Endothelial cell of umbilical vein (primary cell): ENCODE results near the gene PTCHD1. TPM values are rescaled to one million over a fixed set of nuclear protein-coding genes. Genes with fewer than 3 reads are reported as not detected.

ENCODE experiments used
- BruUV-seq: library from RNA; stranded (reverse); fragments of 400-500 nt; replicated peaks from 2 replicates; lab custom pipeline; 2021; lab: Mats Ljungman, UMichigan
- CTCF ChIA-PET: fragments of 300-600, 350-600 bp; sonication (Branson Sonifier 250); formaldehyde crosslinking; loops from one replicate; lab custom pipeline; 2021; ENCODE audit warnings: antibody characterized with exemption, inconsistent platforms; lab: Charles Lee
- POLR2A ChIA-PET: fragments of 300-600, 350-600 bp; sonication (Branson Sonifier 250); formaldehyde crosslinking; loops from one replicate; lab custom pipeline; 2021; ENCODE audit warnings: antibody characterized with exemption, inconsistent platforms; lab: Charles Lee
- DNase-seq: peaks from one replicate; pipeline ENCODE4 v3.0.0-alpha.2; 2011; ENCODE audit warnings: low read depth, low spot score
- FAIRE-seq: peaks from 2 replicates; lab custom pipeline; 2011; peaks lifted over from hg19 to GRCh38; lab: Jason Lieb, UNC
- H2AFZ ChIP-seq: 2 replicates; pipeline ENCODE4 v1.6.0; 2012; ENCODE audit warnings: low read depth, low read length, control low read depth, inconsistent platforms
- H3K27ac ChIP-seq: 2 replicates; pipeline ENCODE4 v1.5.1; 2011; ENCODE audit warnings: low read depth, mild to moderate bottlenecking, control low read depth, low read length, moderate library complexity; ENCODE audit not compliant: insufficient read depth
- H3K27me3 ChIP-seq, 2 experiments: 2 replicates each; pipeline versions ENCODE4 v1.6.0 to v1.6.1; 2011; ENCODE audit warnings: low read length in 2 of 2, mixed read lengths in 1 of 2; ENCODE audit not compliant: control insufficient read depth in 2 of 2, insufficient read depth in 2 of 2
- H3K36me3 ChIP-seq, 2 experiments: 2 replicates in 1 of 2; 3 replicates in 1 of 2; pipeline ENCODE4 v1.5.1; 2011; ENCODE audit warnings: low read length in 2 of 2, mild to moderate bottlenecking in 1 of 2, moderate library complexity in 1 of 2; ENCODE audit not compliant: control insufficient read depth in 2 of 2, insufficient read depth in 2 of 2; ENCODE audit errors: extremely low read depth in 1 of 2
- H3K4me1 ChIP-seq: 3 replicates; pipeline ENCODE4 v1.5.1; 2011; ENCODE audit warnings: mild to moderate bottlenecking, low read length; ENCODE audit not compliant: control insufficient read depth, insufficient read depth; ENCODE audit errors: extremely low read depth
- H3K4me2 ChIP-seq: 2 replicates; pipeline ENCODE4 v1.6.1; 2011; ENCODE audit warnings: low read length, control low read depth, mixed read lengths; ENCODE audit not compliant: insufficient read depth
- H3K4me3 ChIP-seq, 3 experiments: fragments of 200-600 bp in 1 of 3; sonication (generic), shearing (Covaris generic) in 1 of 3; replicated peaks in 1 of 3; 2 replicates each; pipeline ENCODE4 v1.5.1; 2011 to 2016; ENCODE audit warnings: control low read depth in 3 of 3, low read length in 3 of 3, mild to moderate bottlenecking in 2 of 3, inconsistent platforms in 1 of 3, low read depth in 1 of 3, moderate library complexity in 1 of 3; ENCODE audit not compliant: insufficient read depth in 1 of 3
- H3K79me2 ChIP-seq: 2 replicates; pipeline ENCODE4 v1.6.0; 2012; ENCODE audit warnings: low read length, inconsistent platforms; ENCODE audit not compliant: control insufficient read depth, insufficient read depth
- H3K9ac ChIP-seq: replicated peaks from 2 replicates; pipeline ENCODE3; 2011; ENCODE audit warnings: low read length, control low read depth; ENCODE audit not compliant: insufficient read depth; ENCODE audit errors: extremely low read depth
- H3K9me1 ChIP-seq: replicated peaks from 3 replicates; pipeline ENCODE4 v1.6.0; 2011; ENCODE audit warnings: mild to moderate bottlenecking, low read length; ENCODE audit not compliant: control insufficient read depth, insufficient read depth; ENCODE audit errors: extremely low read depth
- H3K9me3 ChIP-seq: replicated peaks from 2 replicates; pipeline ENCODE4 v1.5.1; 2012; ENCODE audit warnings: low read length, inconsistent platforms; ENCODE audit not compliant: control insufficient read depth, insufficient read depth
- H4K20me1 ChIP-seq: replicated peaks from 2 replicates; pipeline ENCODE3; 2011; ENCODE audit warnings: mild to moderate bottlenecking, low read length; ENCODE audit not compliant: control insufficient read depth, insufficient read depth; ENCODE audit errors: extremely low read depth
- EZH2 ChIP-seq: IDR thresholded peaks from 2 replicates; pipeline ENCODE4 v1.6.1; 2012; ENCODE audit warnings: borderline replicate concordance, low read depth, mild to moderate bottlenecking, moderate library complexity, low read length, inconsistent platforms; ENCODE audit not compliant: severe bottlenecking
- FOS ChIP-seq: IDR thresholded peaks from 2 replicates; pipeline ENCODE4 v1.6.1; 2011; ENCODE audit warnings: mild to moderate bottlenecking, low read length, moderate library complexity, borderline replicate concordance; ENCODE audit not compliant: insufficient read depth
- GATA2 ChIP-seq: IDR thresholded peaks from 2 replicates; pipeline ENCODE4 v1.7.0; 2011; ENCODE audit warnings: low read depth, mild to moderate bottlenecking, moderate library complexity, mixed read lengths, low read length; ENCODE audit not compliant: insufficient read length, insufficient read depth
- JUN ChIP-seq: IDR thresholded peaks from 2 replicates; pipeline ENCODE4 v1.6.1; 2011; ENCODE audit warnings: borderline replicate concordance, low read depth; ENCODE audit not compliant: insufficient read length, insufficient read depth
- MYC ChIP-seq: IDR thresholded peaks from one replicate; pipeline ENCODE4 v1.6.1; 2011; ENCODE audit warnings: mild to moderate bottlenecking, low read depth, low read length
- POLR2A ChIP-seq: IDR thresholded peaks from 2 replicates; pipeline ENCODE4 v1.6.1; 2012; ENCODE audit warnings: low read depth, mild to moderate bottlenecking, control low read depth, low read length
- POLR2AphosphoS5 ChIP-seq: IDR thresholded peaks from 2 replicates; pipeline ENCODE4 v1.6.1; 2012; ENCODE audit warnings: low read depth, mild to moderate bottlenecking, control low read depth, low read length, moderate library complexity; ENCODE audit not compliant: insufficient read depth
- dilution Hi-C: fragments of 300-500 bp; cut with MboI; formaldehyde crosslinking; loops from one replicate; pipeline ENCODE4 v1.15.0; 2019; ENCODE audit warnings: low sequenced_read_pairs; ENCODE audit not compliant: extremely low pct_ligation_motif_present
- intact Hi-C: fragments of 100-400 bp; cut with micrococcal nuclease; formaldehyde crosslinking; loops from one replicate; pipeline ENCODE4 v1.10.0; 2022
- polyA plus RNA-seq, 4 experiments: library from polyadenylated mRNA; depleted of rRNA in 3 of 4; stranded (reverse) in 3 of 4; unstranded in 1 of 4; fragments of >200 nt; gene quantifications; 2 replicates each; pipeline versions ENCODE4 v1.2.1 to v1.2.3, GENCODE V29; 2011 to 2012; ENCODE audit warnings: missing spikeins in 1 of 4
- total RNA-seq: library from RNA; stranded (reverse); gene quantifications from 2 replicates; pipeline ENCODE4 v1.2.3, GENCODE V29; 2021
- TF ChIP-seq, protein P1 (sequence below), 2 donors: IDR thresholded peaks; 1 replicate in 1 of 2; 2 replicates in 1 of 2; pipeline ENCODE4 v1.5.1; 2011; ENCODE audit warnings: low read length in 2 of 2, mild to moderate bottlenecking in 2 of 2, moderate library complexity in 2 of 2, control low read depth in 1 of 2, inconsistent platforms in 1 of 2, low read depth in 1 of 2; ENCODE audit not compliant: insufficient read depth in 1 of 2; ENCODE audit errors: extremely low read depth in 1 of 2
- TF ChIP-seq, protein P2 (sequence below): IDR thresholded peaks from 2 replicates; pipeline ENCODE4 v1.6.1; 2011; ENCODE audit not compliant: insufficient read depth, insufficient read length

PTCHD1 gene
- total and polyA plus RNA-seq, 2 donors (not counting 3 experiments of a cell fraction or from before 2014, with no cell fraction given), result not detected

DNA sequence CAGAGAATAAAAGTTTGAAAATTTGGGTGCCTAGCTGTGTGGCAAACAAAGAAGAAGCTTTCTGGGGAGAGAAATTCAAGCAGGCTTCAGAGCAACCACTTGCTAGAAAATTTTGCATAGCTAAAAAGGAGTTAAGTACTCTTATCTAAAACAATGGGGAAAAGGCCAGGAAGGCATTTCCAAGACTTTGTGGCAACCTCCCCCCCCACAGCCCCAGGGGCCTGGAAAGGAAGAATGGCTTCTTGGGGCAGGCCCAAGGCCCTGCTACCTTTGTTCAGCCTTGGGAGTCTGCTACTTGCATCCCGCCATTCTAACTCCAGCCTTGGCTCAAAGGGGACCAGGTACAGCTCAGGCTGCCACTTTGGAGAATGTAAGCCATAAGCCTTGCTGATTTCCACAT, 102.2 kb downstream of the PTCHD1 start:
- no peak overlapping the region for H3K4me3 ChIP-seq
- intact Hi-C loops, result no loop called here
- DNase-seq (no peak), FAIRE-seq (no peak)
- ChIA-PET CTCF (no interaction called here), POLR2A (no interaction called here)
- no peaks in the 10 kb centered on the region for H3K9me3 ChIP-seq
- H3K79me2 ChIP-seq, result no peaks in the 10 kb centered on the region
- H2AFZ ChIP-seq, result no peak overlapping the region
- no peak for TF ChIP-seq POLR2AphosphoS5
- no peak for TF ChIP-seq MYC
- no peak for TF ChIP-seq JUN
- no peak for TF ChIP-seq FOS
- TF ChIP-seq, protein P1, sequence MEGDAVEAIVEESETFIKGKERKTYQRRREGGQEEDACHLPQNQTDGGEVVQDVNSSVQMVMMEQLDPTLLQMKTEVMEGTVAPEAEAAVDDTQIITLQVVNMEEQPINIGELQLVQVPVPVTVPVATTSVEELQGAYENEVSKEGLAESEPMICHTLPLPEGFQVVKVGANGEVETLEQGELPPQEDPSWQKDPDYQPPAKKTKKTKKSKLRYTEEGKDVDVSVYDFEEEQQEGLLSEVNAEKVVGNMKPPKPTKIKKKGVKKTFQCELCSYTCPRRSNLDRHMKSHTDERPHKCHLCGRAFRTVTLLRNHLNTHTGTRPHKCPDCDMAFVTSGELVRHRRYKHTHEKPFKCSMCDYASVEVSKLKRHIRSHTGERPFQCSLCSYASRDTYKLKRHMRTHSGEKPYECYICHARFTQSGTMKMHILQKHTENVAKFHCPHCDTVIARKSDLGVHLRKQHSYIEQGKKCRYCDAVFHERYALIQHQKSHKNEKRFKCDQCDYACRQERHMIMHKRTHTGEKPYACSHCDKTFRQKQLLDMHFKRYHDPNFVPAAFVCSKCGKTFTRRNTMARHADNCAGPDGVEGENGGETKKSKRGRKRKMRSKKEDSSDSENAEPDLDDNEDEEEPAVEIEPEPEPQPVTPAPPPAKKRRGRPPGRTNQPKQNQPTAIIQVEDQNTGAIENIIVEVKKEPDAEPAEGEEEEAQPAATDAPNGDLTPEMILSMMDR (IDR thresholded peaks at IDR 0.05; ENCODE audit: extremely low read depth in 1 of 2, insufficient read depth in 1 of 2, low read depth in 1 of 2, low read length in 2 of 2), result no peak
- TF ChIP-seq EZH2, result no peak
- TF ChIP-seq, protein P2, sequence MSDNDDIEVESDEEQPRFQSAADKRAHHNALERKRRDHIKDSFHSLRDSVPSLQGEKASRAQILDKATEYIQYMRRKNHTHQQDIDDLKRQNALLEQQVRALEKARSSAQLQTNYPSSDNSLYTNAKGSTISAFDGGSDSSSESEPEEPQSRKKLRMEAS, result no peak
- no peak for TF ChIP-seq GATA2
- TF ChIP-seq POLR2A, result no peak
- dilution Hi-C loops, result no loop called here
- H3K9ac ChIP-seq, result no peak overlapping the region
- H3K27ac ChIP-seq, result no peak overlapping the region
- no peak overlapping the region for H3K4me2 ChIP-seq
- H3K27me3 ChIP-seq, result no peaks in the 10 kb centered on the region
- no peaks in the 10 kb centered on the region for H3K36me3 ChIP-seq
- H3K4me1 ChIP-seq, result no peaks in the 10 kb centered on the region
- no TSS peak for BruUV-seq
- H3K9me1 ChIP-seq, result no peaks in the 10 kb centered on the region
- no peaks in the 10 kb centered on the region for H4K20me1 ChIP-seq
